H9 (cell line): ENCODE measurements around the gene TSPAN13. TPM values are rescaled to one million over a fixed set of nuclear protein-coding genes. Genes with fewer than 3 reads are reported as not detected.

Source experiments
- DNase-seq: peaks from one replicate; pipeline ENCODE4 v3.0.0-alpha.2; 2017
- H2AFZ ChIP-seq: one replicate; pipeline ENCODE4 v1.6.1; 2013; ENCODE audit warnings: mild to moderate bottlenecking, low read length, control low read depth, moderate library complexity
- H2AK5ac ChIP-seq: 2 replicates; pipeline ENCODE4 v1.6.1; 2013; ENCODE audit warnings: low read length, control low read depth, mixed read lengths; ENCODE audit not compliant: insufficient read length
- H2BK120ac ChIP-seq: one replicate; pipeline ENCODE4 v1.6.1; 2013; ENCODE audit warnings: low read depth, mild to moderate bottlenecking, low read length, control low read depth, inconsistent platforms; ENCODE audit not compliant: poor library complexity, severe bottlenecking
- H2BK12ac ChIP-seq: 2 replicates; pipeline ENCODE4 v1.6.1; 2013; ENCODE audit warnings: low read length, control low read depth, mixed read lengths, low read depth; ENCODE audit not compliant: insufficient read length
- H2BK15ac ChIP-seq: 2 replicates; pipeline ENCODE4 v1.6.1; 2013; ENCODE audit warnings: low read depth, low read length, control low read depth
- H2BK20ac ChIP-seq: one replicate; pipeline ENCODE4 v1.6.1; 2013; ENCODE audit warnings: low read depth, mild to moderate bottlenecking, low read length, control low read depth, inconsistent platforms; ENCODE audit not compliant: poor library complexity, severe bottlenecking
- H2BK5ac ChIP-seq: 2 replicates; pipeline ENCODE4 v1.6.1; 2013; ENCODE audit warnings: low read length, control low read depth, mixed read lengths; ENCODE audit not compliant: insufficient read length
- H3K14ac ChIP-seq: 2 replicates; pipeline ENCODE4 v1.6.1; 2013; ENCODE audit warnings: low read length, control low read depth; ENCODE audit not compliant: insufficient read depth
- H3K18ac ChIP-seq: 2 replicates; pipeline ENCODE4 v1.6.1; 2013; ENCODE audit warnings: low read depth, mild to moderate bottlenecking, mixed read lengths, low read length, control low read depth; ENCODE audit not compliant: insufficient read length
- H3K23ac ChIP-seq: 2 replicates; pipeline ENCODE4 v1.6.1; 2013; ENCODE audit warnings: low read length, control low read depth, mixed read lengths, low read depth; ENCODE audit not compliant: insufficient read length
- H3K23me2 ChIP-seq: 2 replicates; pipeline ENCODE4 v1.6.1; 2013; ENCODE audit warnings: low read depth, mild to moderate bottlenecking, mixed read lengths, low read length, control low read depth; ENCODE audit not compliant: insufficient read length, poor library complexity, severe bottlenecking
- H3K27ac ChIP-seq: 2 replicates; pipeline ENCODE4 v1.5.1; 2013; ENCODE audit warnings: low read length, control low read depth, mixed read lengths, low read depth; ENCODE audit not compliant: insufficient read length
- H3K27me3 ChIP-seq: 2 replicates; pipeline ENCODE4 v1.6.1; 2013; ENCODE audit warnings: low read length, control low read depth, inconsistent platforms; ENCODE audit not compliant: insufficient read depth
- H3K4ac ChIP-seq: 2 replicates; pipeline ENCODE4 v1.6.1; 2013; ENCODE audit warnings: low read depth, mild to moderate bottlenecking, control low read depth, inconsistent platforms, low read length, moderate library complexity
- H3K4me1 ChIP-seq: 2 replicates; pipeline ENCODE4 v1.6.1; 2013; ENCODE audit warnings: low read length, control low read depth, inconsistent platforms; ENCODE audit not compliant: insufficient read depth
- H3K4me2 ChIP-seq: 2 replicates; pipeline ENCODE4 v1.6.1; 2013; ENCODE audit warnings: low read length, control low read depth, mixed read lengths; ENCODE audit not compliant: insufficient read length, insufficient read depth
- H3K56ac ChIP-seq: 2 replicates; pipeline ENCODE4 v1.6.1; 2013; ENCODE audit warnings: low read depth, mild to moderate bottlenecking, mixed read lengths, low read length, control low read depth; ENCODE audit not compliant: insufficient read length
- H3K79me1 ChIP-seq: 2 replicates; pipeline ENCODE4 v1.6.1; 2013; ENCODE audit warnings: low read depth, mild to moderate bottlenecking, moderate library complexity, low read length, control low read depth, inconsistent platforms; ENCODE audit not compliant: insufficient read depth, poor library complexity, severe bottlenecking
- H3K79me2 ChIP-seq: 2 replicates; pipeline ENCODE4 v1.6.1; 2013; ENCODE audit warnings: low read length, control low read depth, inconsistent platforms; ENCODE audit not compliant: insufficient read depth
- H3K9ac ChIP-seq: 2 replicates; pipeline ENCODE4 v1.6.1; 2013; ENCODE audit warnings: low read length, control low read depth, mixed read lengths; ENCODE audit not compliant: insufficient read length; ENCODE audit errors: extremely low read depth
- H3K9me3 ChIP-seq: one replicate; pipeline ENCODE4 v1.6.1; 2013; ENCODE audit warnings: low read depth, low read length, inconsistent platforms; ENCODE audit not compliant: control insufficient read depth
- H3T11ph ChIP-seq: one replicate; pipeline ENCODE4 v1.6.1; 2013; ENCODE audit warnings: mild to moderate bottlenecking, low read length, control low read depth, inconsistent platforms
- H4K20me1 ChIP-seq: one replicate; pipeline ENCODE4 v1.6.1; 2013; ENCODE audit not compliant: control insufficient read depth, insufficient read length, insufficient read depth
- H4K5ac ChIP-seq: 2 replicates; pipeline ENCODE4 v1.6.1; 2013; ENCODE audit warnings: low read depth, mild to moderate bottlenecking, mixed read lengths, low read length, control low read depth; ENCODE audit not compliant: insufficient read length
- H4K8ac ChIP-seq: replicated peaks from 2 replicates; pipeline ENCODE4 v1.6.1; 2013; ENCODE audit warnings: low read length, control low read depth, mixed read lengths, low read depth; ENCODE audit not compliant: insufficient read length
- H4K91ac ChIP-seq: 2 replicates; pipeline ENCODE4 v1.6.1; 2013; ENCODE audit warnings: low read depth, mild to moderate bottlenecking, moderate library complexity, mixed read lengths, low read length, control low read depth; ENCODE audit not compliant: insufficient read length
- H3K27ac Mint-ChIP-seq, 3 experiments: 2 replicates in 2 of 3; 3 replicates in 1 of 3; pipeline ENCODE4 v1.8.0; 2020 to 2021; ENCODE audit warnings: mixed read lengths in 3 of 3, mild to moderate bottlenecking in 1 of 3, moderate library complexity in 1 of 3
- H3K27me3 Mint-ChIP-seq: 2 replicates; pipeline ENCODE4 v1.8.0; 2021; ENCODE audit warnings: low read depth, mild to moderate bottlenecking, moderate library complexity, mixed read lengths
- H3K36me3 Mint-ChIP-seq, 3 experiments: 2 replicates in 2 of 3; 3 replicates in 1 of 3; pipeline ENCODE4 v1.8.0; 2020 to 2021; ENCODE audit warnings: low read depth in 3 of 3, mixed read lengths in 3 of 3; ENCODE audit not compliant: insufficient read depth in 1 of 3
- H3K4me1 Mint-ChIP-seq, 2 experiments: 2 replicates each; pipeline ENCODE4 v1.8.0; 2020; ENCODE audit warnings: mixed read lengths in 2 of 2
- H3K4me3 Mint-ChIP-seq, 2 experiments: 2 replicates in 1 of 2; 3 replicates in 1 of 2; pipeline ENCODE4 v1.8.0; 2020 to 2021; ENCODE audit warnings: mild to moderate bottlenecking in 2 of 2, mixed read lengths in 2 of 2, moderate library complexity in 1 of 2
- H3K9me3 Mint-ChIP-seq, 2 experiments: 2 replicates in 1 of 2; 3 replicates in 1 of 2; pipeline ENCODE4 v1.8.0; 2020; ENCODE audit warnings: mild to moderate bottlenecking in 2 of 2, mixed read lengths in 2 of 2, moderate library complexity in 1 of 2
- WGBS: extraction: QIAGEN DNeasy Blood & Tissue Kit; methylation state at CpG from one replicate; pipeline ENCODE4 v1.1.7; 2013; ENCODE audit warnings: missing lambda C conversion rate, low lambda C conversion rate, mixed read lengths; ENCODE audit not compliant: insufficient read length; ENCODE audit errors: extremely low coverage; 5-methylcytosine and 5-hydroxymethylcytosine counted together
- total RNA-seq: library from RNA; stranded (reverse); gene quantifications from 2 replicates; pipeline ENCODE4 v1.2.1, GENCODE V29; 2021
- TF ChIP-seq, protein P1 (sequence below): fragments of 200-600 bp; sonication (generic); conservative IDR thresholded peaks from 3 replicates; pipeline ENCODE4 v1.8.0; 2021; ENCODE audit warnings: antibody characterized with exemption, mild to moderate bottlenecking

The TSPAN13 gene
- total RNA-seq, 1 experiment from 2014 or later = 18.7 TPM

DNA sequence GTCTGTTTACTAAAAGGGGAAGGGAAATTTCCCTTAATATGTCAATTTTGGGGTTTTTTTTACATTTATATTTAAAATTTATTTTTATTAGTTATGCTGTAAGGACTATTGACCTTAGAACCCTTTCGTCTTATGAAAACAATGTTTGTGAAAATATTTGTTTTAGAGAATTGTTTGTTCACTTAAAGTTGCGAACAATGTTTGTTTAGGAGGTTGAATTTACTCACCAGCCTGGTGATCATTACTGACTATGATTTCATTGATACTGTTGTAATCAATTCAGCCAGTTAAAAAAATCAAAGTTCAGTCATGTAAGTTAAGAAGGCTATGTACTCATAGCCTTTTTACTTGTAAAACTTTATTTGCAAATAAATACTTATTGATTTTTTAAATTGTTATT lies 27.4 kb upstream of the TSPAN13 start:
- no peaks in the 10 kb centered on the region for H3K9me3 ChIP-seq
- H3K27me3 ChIP-seq = no peaks in the 10 kb centered on the region
- no peaks in the 10 kb centered on the region for H4K20me1 ChIP-seq
- H3K4me1 ChIP-seq = no peaks in the 10 kb centered on the region
- no peaks in the 10 kb centered on the region for H3K79me2 ChIP-seq
- Mint-ChIP-seq H3K4me3 (no peak overlapping the region), H3K4me1 (peaks cover 3 to 6% of the 10 kb centered on the region in 2 experiments; a peak in 3 of 4 replicates), H3K36me3 (0 out of 7 replicates have a peak, but pooled peaks cover 0 to 2% (median 0%) of the 10 kb centered on the region in 3 experiments), H3K9me3 (no peaks in the 10 kb centered on the region), H3K27me3 (no peaks in the 10 kb centered on the region), H3K27ac (no peak overlapping the region)
- no peak overlapping the region for H3K14ac ChIP-seq
- H3K56ac ChIP-seq = no peak overlapping the region
- no CpG with 5 or more reads among the region's 2 CpGs for WGBS
- no peak overlapping the region for H2BK5ac ChIP-seq
- no peak overlapping the region for H3K18ac ChIP-seq
- no peak overlapping the region for H2AK5ac ChIP-seq
- no peaks in the 10 kb centered on the region for H3K23me2 ChIP-seq
- no peak overlapping the region for H2AFZ ChIP-seq
- H2BK120ac ChIP-seq = no peak overlapping the region
- H2BK12ac ChIP-seq = no peak overlapping the region
- no peak for DNase-seq
- no peak overlapping the region for H3K4me2 ChIP-seq
- H4K5ac ChIP-seq = no peak overlapping the region
- H3K79me1 ChIP-seq = no peaks in the 10 kb centered on the region
- H3T11ph ChIP-seq = no peak overlapping the region
- H2BK15ac ChIP-seq = no peak overlapping the region
- no peak overlapping the region for H3K9ac ChIP-seq
- no peak overlapping the region for H3K4ac ChIP-seq
- no peak overlapping the region for H4K91ac ChIP-seq
- TF ChIP-seq, protein P1, sequence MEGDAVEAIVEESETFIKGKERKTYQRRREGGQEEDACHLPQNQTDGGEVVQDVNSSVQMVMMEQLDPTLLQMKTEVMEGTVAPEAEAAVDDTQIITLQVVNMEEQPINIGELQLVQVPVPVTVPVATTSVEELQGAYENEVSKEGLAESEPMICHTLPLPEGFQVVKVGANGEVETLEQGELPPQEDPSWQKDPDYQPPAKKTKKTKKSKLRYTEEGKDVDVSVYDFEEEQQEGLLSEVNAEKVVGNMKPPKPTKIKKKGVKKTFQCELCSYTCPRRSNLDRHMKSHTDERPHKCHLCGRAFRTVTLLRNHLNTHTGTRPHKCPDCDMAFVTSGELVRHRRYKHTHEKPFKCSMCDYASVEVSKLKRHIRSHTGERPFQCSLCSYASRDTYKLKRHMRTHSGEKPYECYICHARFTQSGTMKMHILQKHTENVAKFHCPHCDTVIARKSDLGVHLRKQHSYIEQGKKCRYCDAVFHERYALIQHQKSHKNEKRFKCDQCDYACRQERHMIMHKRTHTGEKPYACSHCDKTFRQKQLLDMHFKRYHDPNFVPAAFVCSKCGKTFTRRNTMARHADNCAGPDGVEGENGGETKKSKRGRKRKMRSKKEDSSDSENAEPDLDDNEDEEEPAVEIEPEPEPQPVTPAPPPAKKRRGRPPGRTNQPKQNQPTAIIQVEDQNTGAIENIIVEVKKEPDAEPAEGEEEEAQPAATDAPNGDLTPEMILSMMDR = no peak
- no peak overlapping the region for H4K8ac ChIP-seq
- no peak overlapping the region for H3K27ac ChIP-seq
- no peak overlapping the region for H3K23ac ChIP-seq
- no peak overlapping the region for H2BK20ac ChIP-seq
